ENCODE measurements around the gene GLB1L3.
"Not testable (repeated sequence)": the region's sequence is repeated elsewhere in the genome, so short reads cannot be mapped to it uniquely, and the experiment has no call there.

Gene GLB1L3

GRCh38 chr11:134294664-134295063 is 18.5 kb downstream of the GLB1L3 start:
- no peak for DNase-seq (ENCODE audit: low read depth, low spot score)
- H3K27ac ChIP-seq, result no peak overlapping the region

GRCh38 chr11:134312223-134312622 is 36.0 kb downstream of the GLB1L3 start:
- no peak for DNase-seq (ENCODE audit: low read depth, low spot score)
- no peak overlapping the region for H3K27ac ChIP-seq

- H3K27ac ChIP-seq, result no peak overlapping the region
- no peak for DNase-seq (ENCODE audit: low read depth, low spot score)
Observed at GRCh38 chr11:134312807-134313206, 36.6 kb downstream of the GLB1L3 start.

DNA sequence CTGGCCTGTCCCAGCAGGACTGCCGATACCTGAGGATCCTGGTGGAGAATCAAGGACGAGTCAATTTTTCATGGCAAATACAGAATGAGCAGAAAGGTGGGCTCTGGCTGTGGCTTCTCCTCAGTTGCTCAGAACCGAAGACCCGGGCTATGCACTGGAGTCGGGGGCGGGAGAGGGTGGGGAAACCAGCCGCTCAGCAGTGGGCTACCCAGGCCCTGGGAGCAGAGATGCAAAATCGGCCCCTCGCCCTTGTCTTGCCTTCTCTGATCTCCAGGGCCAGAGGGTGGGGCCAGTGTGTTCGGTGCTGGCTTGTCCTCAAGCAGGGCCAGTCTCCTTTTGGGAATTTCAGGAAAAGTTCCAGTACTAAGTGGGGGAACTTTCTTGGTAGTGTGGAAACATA is 37.2 kb downstream of the GLB1L3 start:
- no peak overlapping the region for H3K27ac ChIP-seq
- DNase-seq (ENCODE audit: low read depth, low spot score), result no peak

GRCh38 chr11:134313821-134314607 is 37.8 kb downstream of the GLB1L3 start:
- H3K27ac ChIP-seq, result no peak overlapping the region
- DNase-seq (ENCODE audit: low read depth, low spot score), result no peak

DNA sequence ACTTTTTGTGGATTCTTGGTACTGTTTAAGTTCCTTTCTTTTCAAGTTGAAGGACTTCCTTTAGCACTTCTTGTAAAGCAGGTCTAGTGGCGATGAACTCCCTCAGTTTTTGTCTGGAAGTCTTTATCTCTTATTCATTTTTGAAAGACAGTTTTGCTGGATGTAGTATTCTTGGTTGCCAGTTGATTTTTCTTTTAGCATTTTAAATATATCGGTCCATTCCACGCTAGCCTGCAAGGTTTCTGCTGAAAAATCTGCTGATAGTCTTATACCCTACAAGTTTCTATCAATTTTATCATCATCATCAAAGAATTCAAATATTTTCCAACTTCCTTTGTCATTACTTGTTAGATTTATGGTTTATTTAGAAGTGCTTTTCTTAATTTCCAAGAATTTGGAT is 40.9 kb downstream of the GLB1L3 start:
- DNase-seq (ENCODE audit: low read depth, low spot score), result no peak
- no peak overlapping the region for H3K27ac ChIP-seq

DNA sequence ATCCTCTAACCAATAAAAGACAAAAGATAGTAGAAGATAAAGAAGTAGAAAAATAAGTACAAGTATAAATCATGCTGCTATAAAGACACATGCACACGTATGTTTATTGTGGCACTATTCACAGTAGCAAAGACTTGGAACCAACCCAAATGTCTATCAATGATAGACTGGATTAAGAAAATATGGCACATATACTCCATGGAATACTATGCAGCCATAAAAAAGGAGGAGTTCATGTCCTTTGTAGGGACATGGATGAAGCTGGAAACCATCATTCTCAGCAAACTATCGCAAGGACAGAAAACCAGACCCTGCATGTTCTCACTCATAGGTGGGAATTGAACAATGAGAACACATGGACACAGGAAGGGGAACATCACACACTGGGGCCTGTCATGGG is 45.2 kb downstream of the GLB1L3 start:
- not testable (repeated sequence) for H3K27ac ChIP-seq; DNase-seq (ENCODE audit: low read depth, low spot score)

- no peak for DNase-seq (ENCODE audit: low read depth, low spot score)
Observed at GRCh38 chr11:134322553-134322952, 46.4 kb downstream of the GLB1L3 start.

DNA sequence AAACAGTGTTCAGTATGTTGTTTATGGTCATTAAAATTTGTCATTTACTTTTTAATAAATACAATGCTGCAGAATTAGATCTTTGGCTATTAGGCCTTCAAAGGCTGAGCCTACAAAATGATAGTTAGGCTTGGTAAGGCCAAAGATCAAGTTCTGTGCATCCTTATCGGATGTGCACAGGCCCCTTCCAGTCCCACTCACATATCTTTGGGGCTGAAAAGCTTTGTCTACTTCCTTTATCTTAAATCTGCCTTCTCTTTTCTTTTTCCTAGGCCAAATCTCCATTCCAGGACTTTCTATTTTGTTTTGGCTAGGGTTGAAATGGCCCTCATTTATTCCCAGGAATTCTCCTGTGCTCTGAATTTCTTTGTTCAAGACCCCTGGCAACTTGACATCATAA is 52.3 kb downstream of the GLB1L3 start:
- no peak overlapping the region for H3K27ac ChIP-seq
- no peak for DNase-seq (ENCODE audit: low read depth, low spot score)

More at GRCh38 chr11:134322553-134322952, 46.4 kb downstream of the GLB1L3 start:
- no peak overlapping the region for H3K27ac ChIP-seq

GRCh38 chr11:134330611-134331353 is 54.6 kb downstream of the GLB1L3 start:
- H3K27ac ChIP-seq, result no peak overlapping the region
- DNase-seq (ENCODE audit: low read depth, low spot score), result no peak

DNA sequence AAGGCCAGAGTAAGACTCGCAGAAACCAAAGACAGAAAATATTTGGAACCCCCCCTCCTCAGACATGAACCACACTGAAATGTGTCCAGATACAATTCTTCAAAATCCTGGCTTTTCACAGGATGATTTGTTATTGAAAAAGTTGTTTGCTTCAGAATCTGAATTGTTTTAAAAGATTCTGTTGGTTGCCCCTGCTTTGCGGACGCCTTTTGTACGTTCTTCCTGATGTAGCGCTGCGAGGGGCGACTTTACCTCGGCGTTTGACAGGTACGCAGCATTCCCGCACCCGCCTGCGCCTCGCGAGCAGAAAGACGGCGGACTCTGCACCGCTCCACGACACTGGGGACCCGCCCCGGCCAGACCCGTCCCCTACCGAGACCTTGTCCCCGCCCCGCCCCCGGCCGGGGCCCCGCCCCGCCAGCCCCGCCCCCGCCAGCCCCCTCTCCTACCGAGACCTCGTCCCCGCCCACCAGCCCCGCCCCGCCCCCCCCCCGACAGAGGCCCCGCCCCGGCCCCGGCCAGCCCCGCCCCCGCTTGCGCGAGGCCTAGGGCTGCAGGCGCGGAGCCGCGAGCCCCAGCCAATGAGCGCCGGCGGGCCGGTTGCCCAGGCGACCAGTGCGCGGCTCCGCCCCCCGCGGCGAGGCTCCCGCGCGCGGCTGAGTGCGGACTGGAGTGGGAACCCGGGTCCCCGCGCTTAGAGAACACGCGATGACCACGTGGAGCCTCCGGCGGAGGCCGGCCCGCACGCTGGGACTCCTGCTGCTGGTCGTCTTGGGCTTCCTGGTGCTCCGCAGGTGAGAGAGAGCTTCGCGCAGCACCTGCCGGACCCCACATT is 55.4 kb downstream of the GLB1L3 start, which contains the start of gene GLB1L2:
Gene GLB1L2, plus strand, starts transcription at position 635 of the 835 bp plus-strand sequence. Its CDS starts 74 bp downstream, at position 709.
- DNase-seq (ENCODE audit: low read depth, low spot score), result no peak
- no peak within 1 kb of the TSS for H3K27ac ChIP-seq

- DNase-seq (ENCODE audit: low read depth, low spot score), result no peak
- no peak overlapping the region for H3K27ac ChIP-seq
Observed at GRCh38 chr11:134332189-134332631, 56.0 kb downstream of the GLB1L3 start.

GRCh38 chr11:134332782-134333181 is 56.6 kb downstream of the GLB1L3 start:
- no peak for DNase-seq (ENCODE audit: low read depth, low spot score)

GRCh38 chr11:134333312-134333711 is 57.1 kb downstream of the GLB1L3 start:
- no peak for DNase-seq (ENCODE audit: low read depth, low spot score)
- H3K27ac ChIP-seq, result no peak overlapping the region

More at GRCh38 chr11:134332782-134333181, 56.6 kb downstream of the GLB1L3 start:
- no peak overlapping the region for H3K27ac ChIP-seq

GRCh38 chr11:134333946-134334345 is 57.8 kb downstream of the GLB1L3 start:
- DNase-seq (ENCODE audit: low read depth, low spot score), result no peak
- H3K27ac ChIP-seq, result no peak overlapping the region

- no peak for DNase-seq (ENCODE audit: low read depth, low spot score)
- H3K27ac ChIP-seq, result no peak overlapping the region
Observed at GRCh38 chr11:134334796-134335571, 58.8 kb downstream of the GLB1L3 start.

DNA sequence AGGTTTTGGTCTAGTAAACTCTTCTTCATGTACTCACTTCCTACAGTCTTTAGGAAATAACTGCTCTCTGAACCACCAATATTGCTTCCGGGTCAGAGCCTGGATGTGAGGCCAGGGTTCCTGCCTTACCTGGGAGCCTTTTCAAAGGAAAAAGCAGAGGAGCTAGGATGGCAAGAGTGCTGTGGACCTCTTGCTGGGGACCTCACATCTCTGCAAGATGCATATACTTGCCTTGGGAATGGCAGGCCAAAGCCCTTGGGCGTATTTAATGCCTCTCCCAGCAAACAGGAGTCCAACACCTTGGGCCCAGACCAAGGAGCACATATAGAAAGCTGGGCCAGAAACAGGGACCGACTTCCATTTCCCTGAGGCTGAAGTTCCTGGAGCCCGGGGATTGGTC is 60.9 kb downstream of the GLB1L3 start:
- no peak for DNase-seq (ENCODE audit: low read depth, low spot score)
- no peak overlapping the region for H3K27ac ChIP-seq

GRCh38 chr11:134338068-134338467 is 61.9 kb downstream of the GLB1L3 start:
- no peak overlapping the region for H3K27ac ChIP-seq
- no peak for DNase-seq (ENCODE audit: low read depth, low spot score)

DNA sequence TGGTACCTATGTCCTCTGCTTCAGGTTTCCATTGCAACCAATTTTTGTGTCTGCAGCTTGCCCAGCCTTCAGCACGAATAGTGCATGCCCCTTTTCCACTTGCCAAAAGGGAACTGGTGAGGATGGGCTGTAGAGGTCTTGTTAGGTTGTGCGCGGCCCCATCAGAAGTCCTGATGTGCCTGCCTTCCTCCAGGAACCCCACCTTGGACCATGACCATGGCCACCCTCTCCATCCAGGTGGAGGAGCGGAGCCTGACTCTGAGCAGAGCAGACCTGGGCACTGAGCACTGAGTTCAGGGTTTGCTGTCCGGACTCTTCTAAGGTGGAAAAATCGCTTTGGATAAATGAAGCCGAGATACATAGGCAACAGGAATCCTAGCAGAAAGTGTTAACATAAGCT is 62.5 kb downstream of the GLB1L3 start:
- H3K27ac ChIP-seq, result no peak overlapping the region
- DNase-seq (ENCODE audit: low read depth, low spot score), result no peak

- DNase-seq (ENCODE audit: low read depth, low spot score), result no peak
- H3K27ac ChIP-seq, result no peak overlapping the region
Observed at GRCh38 chr11:134339756-134340155, 63.6 kb downstream of the GLB1L3 start.

All from epithelial cell of prostate (primary cell).